SJCRH30 (cell line): ENCODE results near the gene ARAP3. TPM values are rescaled to one million over a fixed set of nuclear protein-coding genes. Genes with fewer than 3 reads are reported as not detected.
"Not testable (repeated sequence)": the region's sequence is repeated elsewhere in the genome, so short reads cannot be mapped to it uniquely, and the experiment has no call there.

ENCODE experiments used
- DNase-seq, 2 experiments: peaks; one replicate each; pipeline ENCODE4 v3.0.0-alpha.2; 2015 to 2020
- H3K27ac ChIP-seq: fragments of 250-450 bp; sonication (Bioruptor Pico); 2 replicates; pipeline ENCODE4 v1.5.1; 2020; ENCODE audit warnings: mild to moderate bottlenecking, moderate library complexity
- H3K27me3 ChIP-seq: fragments of 250-450 bp; sonication (Bioruptor Pico); 2 replicates; pipeline ENCODE4 v1.5.1; 2020; ENCODE audit warnings: mild to moderate bottlenecking, moderate library complexity
- H3K36me3 ChIP-seq: fragments of 250-450 bp; sonication (Bioruptor Pico); 2 replicates; pipeline ENCODE4 v1.5.1; 2020; ENCODE audit warnings: mild to moderate bottlenecking, moderate library complexity
- H3K4me1 ChIP-seq: fragments of 250-450 bp; sonication (Bioruptor Pico); 2 replicates; pipeline ENCODE4 v1.5.1; 2020; ENCODE audit warnings: mild to moderate bottlenecking, moderate library complexity
- H3K4me3 ChIP-seq: fragments of 250-450 bp; sonication (Bioruptor Pico); 2 replicates; pipeline ENCODE4 v1.5.1; 2020; ENCODE audit warnings: mild to moderate bottlenecking, moderate library complexity
- H3K9me3 ChIP-seq: fragments of 250-450 bp; sonication (Bioruptor Pico); replicated peaks from 2 replicates; pipeline ENCODE4 v1.5.1; 2020; ENCODE audit warnings: mild to moderate bottlenecking, moderate library complexity
- total RNA-seq: library from RNA; depleted of rRNA; stranded (reverse); fragments of >200 nt; shearing (Covaris generic); gene quantifications from 2 replicates; pipeline ENCODE4 v1.2.3, GENCODE V29; 2014; rRNA removed

ARAP3 gene
- total RNA-seq, 1 experiment from 2014 or later: 6.2 TPM

DNA sequence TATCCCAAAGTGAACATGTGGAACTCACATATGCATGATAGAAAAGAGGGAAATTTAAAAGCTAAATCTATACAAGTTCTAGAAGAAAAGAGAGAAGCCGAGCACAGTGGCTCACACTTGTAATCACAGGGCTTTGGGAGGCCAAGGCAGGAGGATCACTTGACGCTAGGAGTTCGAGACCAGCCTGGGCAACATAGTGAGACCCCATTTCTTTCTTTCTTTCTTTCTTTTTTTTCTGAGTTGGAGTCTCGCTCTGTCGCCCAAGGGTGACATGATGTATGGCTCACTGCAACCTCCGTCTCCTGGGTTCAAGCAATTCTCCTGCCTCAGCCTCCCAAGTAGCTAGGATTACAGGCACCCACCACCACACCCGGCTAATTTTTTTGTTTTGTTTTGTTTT, 72.1 kb downstream of the ARAP3 start:
- not testable (repeated sequence) for H3K27me3 ChIP-seq, H3K4me3 ChIP-seq, DNase-seq, H3K9me3 ChIP-seq, H3K27ac ChIP-seq, H3K4me1 ChIP-seq
- H3K36me3 ChIP-seq: peaks cover 11% of the 10 kb centered on the region

DNA sequence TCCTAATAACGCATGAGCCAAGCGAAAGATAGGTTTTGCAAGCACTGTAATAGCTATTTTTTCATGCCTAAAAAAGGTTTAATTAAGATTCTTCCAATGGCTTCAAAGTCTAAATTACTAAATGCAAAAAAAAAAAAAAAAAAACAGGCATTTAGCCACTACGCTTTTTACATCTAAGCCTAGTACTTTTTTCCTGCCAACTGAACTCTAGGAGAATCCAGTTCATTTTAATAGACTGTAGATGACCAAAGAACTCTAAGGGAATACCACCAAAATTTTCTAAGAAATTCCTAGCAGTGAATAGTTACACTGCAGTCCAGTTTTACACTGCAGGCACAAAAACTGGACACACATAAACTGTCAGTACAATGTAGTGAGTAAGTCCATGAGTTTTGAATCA, 73.0 kb downstream of the ARAP3 start:
- DNase-seq: no peak
- Histone ChIP-seq H3K27me3 (no peaks in the 10 kb centered on the region), H3K9me3 (no peaks in the 10 kb centered on the region)

DNA sequence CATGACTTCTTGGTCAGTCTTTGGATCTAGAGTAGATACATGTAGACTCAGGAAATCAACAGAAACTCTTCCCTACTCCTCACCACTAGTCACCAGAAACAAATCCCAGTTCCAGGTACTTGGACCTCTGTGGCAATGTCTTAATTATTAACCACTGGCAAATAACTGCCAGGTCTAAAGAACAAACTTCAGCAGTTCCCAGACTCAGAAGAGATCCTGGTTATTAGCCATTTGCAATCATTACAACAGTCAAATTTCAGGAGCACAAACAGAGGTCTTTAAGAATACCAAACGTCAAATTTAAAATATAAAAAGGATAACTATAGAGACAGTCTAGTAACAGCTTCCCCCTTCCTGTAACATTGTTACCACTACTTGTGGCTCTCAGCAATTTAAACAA, 73.5 kb downstream of the ARAP3 start:
- no peaks in the 10 kb centered on the region for H3K9me3 ChIP-seq
- DNase-seq: no peak
- H3K27ac ChIP-seq: no peak overlapping the region
- H3K4me3 ChIP-seq: no peak overlapping the region
- H3K4me1 ChIP-seq: no peaks in the 10 kb centered on the region; the same call in 1 of the 2 replicates
- peaks cover 11% of the 10 kb centered on the region; the same call in 1 of the 2 replicates for H3K36me3 ChIP-seq
- H3K27me3 ChIP-seq: no peaks in the 10 kb centered on the region

More for the DNA sequence above, 73.0 kb downstream of the ARAP3 start:
- no peak overlapping the region for H3K27ac ChIP-seq
- H3K4me1 ChIP-seq: no peaks in the 10 kb centered on the region; the same call in 1 of the 2 replicates
- H3K36me3 ChIP-seq: peaks cover 11% of the 10 kb centered on the region; the same call in 1 of the 2 replicates
- no peak overlapping the region for H3K4me3 ChIP-seq

GRCh38 chr5:141608046-141608445, 74.0 kb downstream of the ARAP3 start:
- Histone ChIP-seq H3K36me3 (peaks cover 11% of the 10 kb centered on the region; the same call in 1 of the 2 replicates), H3K9me3 (no peaks in the 10 kb centered on the region), H3K4me1 (no peaks in the 10 kb centered on the region; the same call in 1 of the 2 replicates), H3K27me3 (no peaks in the 10 kb centered on the region), H3K4me3 (no peak overlapping the region), H3K27ac (no peak overlapping the region)
- no peak for DNase-seq

- H3K9me3 ChIP-seq: no peaks in the 10 kb centered on the region
- H3K27ac ChIP-seq: no peak overlapping the region
- H3K36me3 ChIP-seq: 0 out of 2 replicates have a peak, but pooled peaks cover 2% of the 10 kb centered on the region
- no peaks in the 10 kb centered on the region; the same call in 1 of the 2 replicates for H3K4me1 ChIP-seq
- no peaks in the 10 kb centered on the region for H3K27me3 ChIP-seq
- no peak overlapping the region for H3K4me3 ChIP-seq
- DNase-seq: no peak
Observed at GRCh38 chr5:141605523-141606277, 76.3 kb downstream of the ARAP3 start.

- peak; percentile 22 to 28 for DNase-seq
- Histone ChIP-seq H3K4me1 (no peaks in the 10 kb centered on the region; the same call in 1 of the 2 replicates), H3K4me3 (no peak overlapping the region), H3K27me3 (no peaks in the 10 kb centered on the region), H3K36me3 (no peaks in the 10 kb centered on the region), H3K9me3 (no peaks in the 10 kb centered on the region), H3K27ac (no peak overlapping the region)
Observed at GRCh38 chr5:141603923-141604717, 77.9 kb downstream of the ARAP3 start.

Other genes starting within 250 kb of the ARAP3 start
- 105 and 109 TPM in 2 replicates for gene PCDHGC3, start 206.3 kb downstream of the ARAP3 start, total RNA-seq
- gene PCDHGC4, start 197.2 kb downstream of the ARAP3 start, total RNA-seq: 3.4 and 3.6 TPM in 2 replicates
- gene PCDHGC5, start 193.1 kb downstream of the ARAP3 start, total RNA-seq: 1.3 and 2.8 TPM in 2 replicates
- gene DIAPH1, start 63.2 kb downstream of the ARAP3 start, total RNA-seq: 54.4 and 56.2 TPM in 2 replicates
- 102 and 110 TPM in 2 replicates for gene HDAC3, start 45.4 kb downstream of the ARAP3 start, total RNA-seq
- gene RELL2, start 45.2 kb downstream of the ARAP3 start, total RNA-seq: 1.7 and 2.1 TPM in 2 replicates
- 2.0 and 2.1 TPM in 2 replicates for gene FCHSD1, start 30.8 kb downstream of the ARAP3 start, total RNA-seq
- 0.08 and 0.20 TPM in 2 replicates for gene PCDH1, start 196.2 kb upstream of the ARAP3 start, total RNA-seq
- 55.0 and 57.3 TPM in 2 replicates for gene DELE1, start 241.6 kb upstream of the ARAP3 start, total RNA-seq